Upper lobe of right lung (tissue), 1 donor: ENCODE measurements around the gene TRA2B. TPM values are rescaled to one million over a fixed set of nuclear protein-coding genes. Genes with fewer than 3 reads are reported as not detected.

Experiments used
- ATAC-seq: fragments of 200-7000 bp; cut with Tn5 transposase; one replicate; pipeline ENCODE4 v1.9.1; 2020; ENCODE audit warnings: mild to moderate bottlenecking, moderate library complexity
- DNase-seq: peaks from one replicate; pipeline ENCODE4 v3.0.0-alpha.2; 2020
- H3K27ac ChIP-seq: fragments of 200-600 bp; one replicate; pipeline ENCODE4 v1.8.0; 2022
- H3K27me3 ChIP-seq: fragments of 200-600 bp; one replicate; pipeline ENCODE4 v1.8.0; 2022; ENCODE audit warnings: mild to moderate bottlenecking
- H3K36me3 ChIP-seq: fragments of 200-600 bp; one replicate; pipeline ENCODE4 v1.8.0; 2022
- H3K4me1 ChIP-seq: fragments of 200-600 bp; one replicate; pipeline ENCODE4 v1.8.0; 2022
- H3K4me3 ChIP-seq: fragments of 200-600 bp; one replicate; pipeline ENCODE4 v1.8.0; 2022; ENCODE audit warnings: mild to moderate bottlenecking
- H3K9me3 ChIP-seq: fragments of 200-600 bp; one replicate; pipeline ENCODE4 v1.8.0; 2022
- CTCF ChIP-seq: fragments of 200-600 bp; IDR thresholded peaks from one replicate; pipeline ENCODE4 v1.8.0; 2022; ENCODE audit warnings: antibody characterized with exemption
- intact Hi-C: fragments of 100-400 bp; cut with DNase I; formaldehyde crosslinking; loops from one replicate; pipeline ENCODE4 v1.11.0; 2022
- total RNA-seq: library from RNA; stranded (reverse); fragmentation: NEBNext Ultra II Directional; extraction: Animal tissue kit (Norgen Biotek cat#: 25700); gene quantifications from one replicate; pipeline ENCODE4 v1.2.1, GENCODE V29; 2021
- donor health status: DM: no; HTN: yes; CAD: no; lungs with severe emphysema.

TRA2B gene
- total RNA-seq, 1 donor from 2014 or later: 92.7 TPM

DNA sequence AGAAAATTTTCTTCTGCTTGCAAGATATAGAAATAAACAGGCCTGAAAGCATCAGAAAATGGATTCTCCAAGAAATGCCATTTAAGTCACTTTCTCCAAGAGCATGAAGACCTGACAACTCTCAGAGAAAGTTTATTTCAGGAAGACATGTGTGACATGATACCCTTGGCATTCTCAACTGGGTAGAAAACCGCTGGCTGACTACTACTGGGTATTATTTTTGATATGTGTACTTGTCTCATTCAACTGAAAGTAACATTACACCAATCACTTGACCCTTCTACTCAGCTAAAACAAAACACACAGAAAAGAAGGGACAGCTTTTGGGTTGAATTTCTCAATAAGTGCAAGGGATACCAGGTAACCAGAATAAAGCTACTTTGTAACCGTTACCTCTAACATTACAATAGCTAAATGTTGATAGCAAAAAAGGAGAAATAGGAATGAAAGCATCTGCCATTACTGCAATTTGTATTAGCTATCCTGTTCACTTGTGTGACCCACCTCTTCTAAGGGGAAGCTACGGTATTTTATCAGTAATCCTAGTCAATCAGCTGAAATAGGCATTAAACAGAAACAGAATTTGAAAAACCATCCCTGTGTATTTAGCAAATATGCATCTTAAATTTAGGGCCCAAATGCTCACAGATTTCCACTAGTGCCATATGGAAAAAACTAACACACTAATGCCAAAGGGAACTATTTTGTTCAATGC, 7.3 kb downstream of the TRA2B start:
- Histone ChIP-seq H3K27me3 (no peaks in the 10 kb centered on the region), H3K27ac (no peak overlapping the region), H3K36me3 (peaks cover 12% of the 10 kb centered on the region), H3K4me3 (no peak overlapping the region), H3K9me3 (no peaks in the 10 kb centered on the region), H3K4me1 (peaks cover 95% of the 10 kb centered on the region)
- ATAC-seq (no peak), DNase-seq (no peak)
- TF ChIP-seq CTCF: no peak
- intact Hi-C loops: no loop called here

DNA sequence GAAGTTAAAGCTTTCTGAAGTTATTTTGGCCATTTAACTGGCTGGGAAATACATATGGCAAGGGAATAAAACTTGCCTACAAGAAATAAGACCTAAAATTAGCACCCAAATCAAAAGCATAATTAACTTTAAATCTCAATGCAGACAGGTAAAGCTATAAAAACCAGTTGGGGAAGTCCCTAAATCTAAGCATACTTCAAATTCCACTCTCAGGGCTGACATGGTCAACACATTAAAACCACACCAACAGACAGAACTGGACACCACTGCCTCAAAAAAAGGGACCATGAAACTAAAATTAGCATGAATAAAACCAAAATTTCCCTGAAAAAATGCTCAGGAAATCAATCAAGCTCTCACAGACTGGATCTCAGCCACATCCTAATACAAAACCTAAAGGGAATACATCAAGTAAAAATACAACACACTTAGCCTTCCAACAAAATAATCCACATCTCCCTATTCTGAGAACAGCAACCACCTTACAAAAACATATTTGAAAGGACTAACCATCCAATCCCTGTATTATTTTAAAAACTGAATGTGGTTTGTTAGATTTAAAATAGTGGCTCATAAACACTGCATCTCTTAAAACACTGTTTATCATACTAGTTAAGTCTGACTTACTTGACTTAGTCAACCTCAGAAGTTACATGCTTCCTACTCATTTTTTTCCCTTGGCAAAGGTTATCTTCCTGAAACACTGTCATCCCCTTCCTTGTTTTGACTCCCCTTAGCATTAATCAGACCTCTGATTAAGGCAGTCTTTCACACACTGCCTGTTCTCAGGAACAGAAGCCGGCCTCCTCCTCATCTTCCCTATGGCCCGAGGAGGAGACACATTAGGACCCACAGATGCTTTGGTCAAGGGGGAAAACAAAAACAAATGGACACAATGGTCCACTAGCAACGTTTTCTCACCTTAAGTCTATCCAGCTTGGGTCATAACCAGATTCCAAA, 8.3 kb downstream of the TRA2B start:
- TF ChIP-seq CTCF: no peak
- Histone ChIP-seq H3K4me1 (peaks cover 94% of the 10 kb centered on the region), H3K4me3 (peak overlapping the region; percentile 4), H3K36me3 (peaks cover 23% of the 10 kb centered on the region), H3K27ac (no peak overlapping the region), H3K27me3 (no peaks in the 10 kb centered on the region), H3K9me3 (no peaks in the 10 kb centered on the region)
- DNase-seq: no peak
- intact Hi-C loops: no loop called here
- ATAC-seq: peak; percentile 46

DNA sequence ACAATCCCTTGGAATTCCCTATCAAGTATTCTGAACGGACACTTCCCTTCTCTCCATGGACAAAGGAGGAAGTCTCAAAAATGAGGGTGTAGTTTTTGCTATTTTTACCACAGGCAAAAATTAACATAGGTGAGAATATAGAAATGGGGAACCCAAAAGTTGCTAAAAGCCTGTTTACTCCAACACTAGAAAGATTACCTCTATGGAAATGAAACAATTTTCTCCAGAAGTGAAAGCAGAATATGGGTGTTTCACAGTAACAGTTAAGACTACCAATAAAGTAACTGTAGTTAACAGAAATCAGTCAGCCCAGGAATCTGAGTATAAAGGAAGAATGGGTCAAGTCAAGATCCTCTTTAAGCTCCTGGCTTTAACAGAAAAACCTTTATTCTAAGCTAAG, 9.3 kb downstream of the TRA2B start:
- intact Hi-C loops: no loop called here
- TF ChIP-seq CTCF: no peak
- Histone ChIP-seq H3K4me1 (peaks cover 84% of the 10 kb centered on the region), H3K27ac (no peak overlapping the region), H3K9me3 (no peaks in the 10 kb centered on the region), H3K4me3 (no peak overlapping the region), H3K36me3 (peaks cover 32% of the 10 kb centered on the region), H3K27me3 (no peaks in the 10 kb centered on the region)
- DNase-seq: no peak
- no peak for ATAC-seq

GRCh38 chr3:185927501-185928200, 10.2 kb downstream of the TRA2B start:
- intact Hi-C loops: no loop called here
- Histone ChIP-seq H3K4me3 (no peak overlapping the region), H3K27ac (no peak overlapping the region), H3K27me3 (no peaks in the 10 kb centered on the region), H3K9me3 (no peaks in the 10 kb centered on the region), H3K4me1 (peaks cover 76% of the 10 kb centered on the region), H3K36me3 (peaks cover 41% of the 10 kb centered on the region)
- DNase-seq (no peak), ATAC-seq (no peak)
- no peak for TF ChIP-seq CTCF

DNA sequence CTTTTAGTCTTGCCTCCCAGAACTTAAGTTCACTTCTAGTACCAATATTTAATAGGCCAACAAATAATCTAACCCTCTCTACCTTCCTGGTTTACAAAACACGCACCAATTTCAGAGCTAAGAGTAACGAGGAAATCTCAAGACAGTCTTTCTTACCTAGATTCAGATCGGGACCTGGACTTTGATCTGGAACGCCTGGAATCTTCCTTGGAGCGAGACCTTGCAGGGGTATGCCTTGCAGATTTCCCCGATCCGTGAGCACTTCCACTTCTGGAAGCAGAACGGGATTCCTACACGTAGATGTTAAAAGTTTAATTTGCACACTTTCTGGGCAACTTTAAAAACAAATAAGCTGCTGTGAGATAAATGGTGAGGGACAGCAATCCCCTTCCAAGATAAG, 11.4 kb downstream of the TRA2B start:
- H3K9me3 ChIP-seq: no peaks in the 10 kb centered on the region
- H3K27ac ChIP-seq: no peak overlapping the region
- H3K4me3 ChIP-seq: no peak overlapping the region
- no peak for DNase-seq
- intact Hi-C loops: no loop called here
- no peak for TF ChIP-seq CTCF
- H3K27me3 ChIP-seq: no peaks in the 10 kb centered on the region
- H3K36me3 ChIP-seq: peaks cover 53% of the 10 kb centered on the region
- H3K4me1 ChIP-seq: peaks cover 64% of the 10 kb centered on the region
- ATAC-seq: no peak
